Measurements from ENCODE around the gene NPAP1. TPM values are rescaled to one million over a fixed set of nuclear protein-coding genes. Genes with fewer than 3 reads are reported as not detected.
A peak's percentile ranks its signal among the peaks of the same experiment; 100 is the strongest.

The NPAP1 gene
- total and polyA plus RNA-seq, 2 of the 8 experiments (the other 6 are each of a cell fraction or from before 2014, with no cell fraction given): 0.07 to 0.08 TPM

DNA sequence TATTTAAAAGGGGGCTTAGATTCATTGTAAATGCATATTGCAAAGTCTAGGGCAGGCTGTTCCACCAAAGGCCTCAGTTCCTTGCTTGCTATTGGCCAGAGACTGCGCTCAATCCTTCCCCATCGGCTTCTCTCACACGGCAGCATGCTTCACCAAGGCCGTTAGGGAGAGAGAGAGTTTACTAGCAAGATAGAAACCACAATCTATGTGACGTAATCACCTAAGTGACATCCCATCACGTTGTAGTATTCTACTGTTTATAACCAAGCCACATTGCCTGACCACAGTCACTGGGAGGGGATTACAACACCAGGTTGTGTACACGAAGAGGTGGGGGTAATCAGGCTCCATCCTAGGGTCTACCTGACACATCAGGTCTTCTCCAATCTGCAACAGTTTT is 16.0 kb upstream of the NPAP1 start:
- H3K4me3 ChIP-seq (ENCODE audit: extremely low read depth in 1 of 4, insufficient read depth in 2 of 4, low read depth in 3 of 4, low read length in 4 of 4): no peak overlapping the region
- H2BK120ac ChIP-seq (replicated peaks; ENCODE audit: low read depth, low read length): no peak overlapping the region
- no peak overlapping the region for H4K91ac ChIP-seq (replicated peaks; ENCODE audit: insufficient read length, low read length)
- no peaks in the 10 kb centered on the region for H4K20me1 ChIP-seq (replicated peaks in 1 of 2; ENCODE audit: control insufficient read depth in 1 of 2, insufficient read depth in 2 of 2, low read length in 2 of 2)
- H3K27me3 ChIP-seq (replicated peaks in 1 of 4; ENCODE audit: control insufficient read depth in 3 of 4, extremely low read depth in 1 of 4, insufficient read depth in 3 of 4, low read length in 3 of 4): no peaks in the 10 kb centered on the region
- 0 out of 2 replicates have a peak overlapping the region, but pooled peaks have one; percentile 33 for H2AFZ ChIP-seq (ENCODE audit: low read length)
- peaks cover 6 to 18% of the 10 kb centered on the region in 2 experiments; a peak in 3 of 4 replicates for H3K9me3 ChIP-seq (ENCODE audit: insufficient read depth in 2 of 2, low read depth in 1 of 2, low read length in 1 of 2)
- no peak overlapping the region for H2BK12ac ChIP-seq (ENCODE audit: low read depth, low read length)
- no peak overlapping the region for H3K56ac ChIP-seq (replicated peaks; ENCODE audit: insufficient read length, low read depth, low read length)
- H3K14ac ChIP-seq (ENCODE audit: insufficient read length): no peak overlapping the region
- H3K4me2 ChIP-seq (ENCODE audit: insufficient read depth in 1 of 2, low read depth in 2 of 2, low read length in 2 of 2): no peak overlapping the region
- H3K4ac ChIP-seq (replicated peaks; ENCODE audit: insufficient read length, low read depth, low read length): no peak overlapping the region
- H2BK15ac ChIP-seq (ENCODE audit: low read length): no peak overlapping the region
- H4K8ac ChIP-seq (ENCODE audit: extremely low read depth, insufficient read depth, low read length): no peak overlapping the region
- H3K79me1 ChIP-seq (ENCODE audit: low read depth, low read length): no peaks in the 10 kb centered on the region
- no peak overlapping the region for H3K18ac ChIP-seq (ENCODE audit: extremely low read depth, low read length)
- H2BK5ac ChIP-seq (ENCODE audit: low read depth, low read length): no peak overlapping the region
- H3K79me2 ChIP-seq (ENCODE audit: control insufficient read depth in 1 of 2, insufficient read depth in 2 of 2, low read length in 2 of 2): no peaks in the 10 kb centered on the region
- no peak overlapping the region for H2AK5ac ChIP-seq (ENCODE audit: low read depth, low read length)
- no peak overlapping the region for H3K27ac ChIP-seq (ENCODE audit: low read depth, low read length)
- ChIA-PET POLR2A (ENCODE audit: partially characterized antibody) (no interaction called here), CTCF (ENCODE audit: partially characterized antibody) (no interaction called here)
- no peak overlapping the region for H2BK20ac ChIP-seq (ENCODE audit: low read length)
- WGBS, 2 experiments (ENCODE audit: extremely low coverage in 1 of 2, insufficient coverage in 1 of 2, insufficient read length in 1 of 2, insufficient replicate concordance in 2 of 2, low coverage in 1 of 2, low lambda C conversion rate in 2 of 2, missing lambda C conversion rate in 1 of 2): 81% methylated on average over 7 of the region's 7 CpGs; no CpG with 5 or more reads in 1 of the 2 experiments
- H3K23ac ChIP-seq (ENCODE audit: insufficient read length): no peak overlapping the region
- H3K23me2 ChIP-seq (ENCODE audit: low read depth, low read length): no peaks in the 10 kb centered on the region
- H3K4me1 ChIP-seq (replicated peaks in 1 of 4; ENCODE audit: control insufficient read depth in 3 of 4, insufficient read depth in 4 of 4, low read length in 3 of 4): no peaks in the 10 kb centered on the region
- DNase-seq (ENCODE audit: low read depth in 1 of 2, low spot score in 2 of 2) (no peak), FAIRE-seq (no peak)
- no peaks in the 10 kb centered on the region for H3K36me3 ChIP-seq (ENCODE audit: control insufficient read depth in 2 of 4, insufficient read depth in 4 of 4, low read length in 3 of 4)
- no peak overlapping the region for H3K9ac ChIP-seq (replicated peaks in 1 of 4; ENCODE audit: extremely low read depth in 1 of 4, low read depth in 3 of 4, low read length in 3 of 4)
- H4K5ac ChIP-seq (ENCODE audit: insufficient read length, low read depth, low read length): no peak overlapping the region
- no peak for TF ChIP-seq TCF12 (IDR thresholded peaks at IDR 0.05; ENCODE audit: low read depth, low read length)
- TF ChIP-seq, protein P1, sequence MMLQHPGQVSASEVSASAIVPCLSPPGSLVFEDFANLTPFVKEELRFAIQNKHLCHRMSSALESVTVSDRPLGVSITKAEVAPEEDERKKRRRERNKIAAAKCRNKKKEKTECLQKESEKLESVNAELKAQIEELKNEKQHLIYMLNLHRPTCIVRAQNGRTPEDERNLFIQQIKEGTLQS (IDR thresholded peaks at IDR 0.05; ENCODE audit: insufficient read depth, low read depth, low read length): no peak
- no peak for TF ChIP-seq JUND (IDR thresholded peaks at IDR 0.05; ENCODE audit: low read length)
- TF ChIP-seq RAD21 (IDR thresholded peaks at IDR 0.05 in 1 of 2, conservative IDR thresholded peaks at IDR 0.05 in 1 of 2; ENCODE audit: low read depth in 2 of 2, low read length in 2 of 2): no peak
- no peak for TF ChIP-seq TEAD4 (IDR thresholded peaks at IDR 0.05; ENCODE audit: low read depth, low read length)
- TF ChIP-seq CEBPB (IDR thresholded peaks at IDR 0.05; ENCODE audit: low read depth, low read length): no peak
- no peak for TF ChIP-seq BRCA1 (IDR thresholded peaks at IDR 0.05; ENCODE audit: low read depth, low read length)
- TF ChIP-seq SIN3A (conservative IDR thresholded peaks at IDR 0.05 in 1 of 2, IDR thresholded peaks at IDR 0.05 in 1 of 2; ENCODE audit: low read depth in 1 of 2, low read length in 2 of 2): no peak
- TF ChIP-seq BACH1 (IDR thresholded peaks at IDR 0.05; ENCODE audit: low read length): no peak
- no peak for TF ChIP-seq SP2 (IDR thresholded peaks at IDR 0.05; ENCODE audit: low read length)
- no peak for TF ChIP-seq SRF (IDR thresholded peaks at IDR 0.05; ENCODE audit: low read depth, low read length)
- TF ChIP-seq NANOG (IDR thresholded peaks at IDR 0.05; ENCODE audit: insufficient read depth, low read depth, low read length, poor library complexity, severe bottlenecking): no peak
- no peak for TF ChIP-seq MAFK (IDR thresholded peaks at IDR 0.05; ENCODE audit: low read depth, low read length)
- no peak for TF ChIP-seq NRF1 (IDR thresholded peaks at IDR 0.05; ENCODE audit: low read depth, low read length)
- no peak for TF ChIP-seq EZH2 (IDR thresholded peaks at IDR 0.05; ENCODE audit: low read depth, low read length, severe bottlenecking)
